GM18873 (cell line): ENCODE data around the gene LYST.
A peak's percentile ranks its signal among the peaks of the same experiment; 100 is the strongest.

Source experiments
- ATAC-seq: cut with Tn5 transposase; IDR thresholded peaks from one replicate; pipeline ENCODE4 v1.9.1; 2021; ENCODE audit warnings: mild to moderate bottlenecking, moderate library complexity, moderate number of reproducible peaks; ENCODE audit not compliant: unreplicated experiment, low FRiP score

The LYST gene

GRCh38 chr1:235892202-235892601 is 25.5 kb upstream of the LYST start:
- no peak for ATAC-seq

- peak; percentile 77 for ATAC-seq
Measured at GRCh38 chr1:235888119-235888643, 21.5 kb upstream of the LYST start.

GRCh38 chr1:235887676-235888075 is 21.0 kb upstream of the LYST start:
- ATAC-seq = no peak

GRCh38 chr1:235885655-235886262 is 19.1 kb upstream of the LYST start:
- ATAC-seq = no peak

- peak; percentile 34 for ATAC-seq
Measured at GRCh38 chr1:235883261-235883927, 16.7 kb upstream of the LYST start.

GRCh38 chr1:235882816-235883215 is 16.1 kb upstream of the LYST start:
- no peak for ATAC-seq

- ATAC-seq = no peak
Measured at GRCh38 chr1:235881930-235882700, 15.4 kb upstream of the LYST start.

GRCh38 chr1:235878082-235878811 is 11.5 kb upstream of the LYST start:
- no peak for ATAC-seq

GRCh38 chr1:235876402-235876841 is 9.7 kb upstream of the LYST start:
- no peak for ATAC-seq

- no peak for ATAC-seq
Measured at GRCh38 chr1:235875036-235875597, 8.4 kb upstream of the LYST start.

- ATAC-seq = no peak
Measured at GRCh38 chr1:235874261-235874660, 7.6 kb upstream of the LYST start.

GRCh38 chr1:235873571-235873970 is 6.9 kb upstream of the LYST start:
- ATAC-seq = no peak

- ATAC-seq = no peak
Measured at GRCh38 chr1:235873045-235873444, 6.3 kb upstream of the LYST start.

GRCh38 chr1:235872270-235872669 is 5.6 kb upstream of the LYST start:
- no peak for ATAC-seq

GRCh38 chr1:235867903-235868469 is 1.3 kb upstream of the LYST start:
- no peak for ATAC-seq

GRCh38 chr1:235866913-235867845 is 473 bp upstream of the LYST start:
- ATAC-seq = peak; percentile 62

- peak; percentile 1 for ATAC-seq
Measured at GRCh38 chr1:235865565-235866204, 1.0 kb downstream of the LYST start.

GRCh38 chr1:235864931-235865525 is 1.7 kb downstream of the LYST start:
- ATAC-seq = no peak
